ENCODE measurements around the gene ELP5. TPM values are rescaled to one million over a fixed set of nuclear protein-coding genes. Genes with fewer than 3 reads are reported as not detected.

The ELP5 gene
- total RNA-seq, 1 donor from 2014 or later, result 24.9 TPM

- no peak overlapping the region for H3K27ac ChIP-seq (ENCODE audit: low read depth, low read length)
- Mint-ChIP-seq H3K27ac (ENCODE audit: unreplicated experiment) (no peak overlapping the region), H3K9me3 (ENCODE audit: unreplicated experiment) (no peaks in the 10 kb centered on the region), H3K4me3 (ENCODE audit: unreplicated experiment) (no peak overlapping the region), H3K27me3 (ENCODE audit: low read depth, unreplicated experiment) (peaks cover 61% of the 10 kb centered on the region), H3K36me3 (ENCODE audit: low read depth, unreplicated experiment) (peaks cover 2% of the 10 kb centered on the region), H3K4me1 (ENCODE audit: low read depth, unreplicated experiment) (no peaks in the 10 kb centered on the region)
- H3K4me2 ChIP-seq (ENCODE audit: low read length), result no peak overlapping the region
- H3K4me3 ChIP-seq (ENCODE audit: insufficient read depth, low read depth, low read length), result no peak overlapping the region
- peaks cover 33% of the 10 kb centered on the region for H3K27me3 ChIP-seq (ENCODE audit: insufficient read depth, low read length)
- no peak overlapping the region for H3K9ac ChIP-seq (ENCODE audit: low read length)
- no peak overlapping the region for H2AFZ ChIP-seq (ENCODE audit: low read depth, low read length)
- TF ChIP-seq CTCF (IDR thresholded peaks at IDR 0.05; ENCODE audit: insufficient read depth, low read depth, low read length), result no peak
- TF ChIP-seq EZH2 (IDR thresholded peaks at IDR 0.05; ENCODE audit: insufficient read depth, low read length), result no peak
- no peaks in the 10 kb centered on the region for H4K20me1 ChIP-seq (ENCODE audit: insufficient read depth, low read length)
- H3K79me2 ChIP-seq (ENCODE audit: insufficient read depth, low read length), result no peaks in the 10 kb centered on the region
- FAIRE-seq, result no peak
- H3K4me1 ChIP-seq (ENCODE audit: insufficient read depth, low read length), result peaks cover 14% of the 10 kb centered on the region
- H3K9me3 ChIP-seq (ENCODE audit: insufficient read depth, low read depth, low read length), result no peaks in the 10 kb centered on the region
- no peaks in the 10 kb centered on the region for H3K36me3 ChIP-seq (ENCODE audit: insufficient read depth, low read length)
- DNase-seq (ENCODE audit: low read depth), result no peak
Measured at GRCh38 chr17:7283471-7284216, 31.6 kb downstream of the ELP5 start.

GRCh38 chr17:7284911-7285310, 32.9 kb downstream of the ELP5 start:
- Histone ChIP-seq H2AFZ (ENCODE audit: low read depth, low read length) (no peak overlapping the region), H3K9ac (ENCODE audit: low read length) (no peak overlapping the region), H3K4me1 (ENCODE audit: insufficient read depth, low read length) (peaks cover 14% of the 10 kb centered on the region), H4K20me1 (ENCODE audit: insufficient read depth, low read length) (no peaks in the 10 kb centered on the region), H3K79me2 (ENCODE audit: insufficient read depth, low read length) (no peaks in the 10 kb centered on the region), H3K4me3 (ENCODE audit: insufficient read depth, low read depth, low read length) (no peak overlapping the region), H3K27me3 (ENCODE audit: insufficient read depth, low read length) (peaks cover 33% of the 10 kb centered on the region), H3K36me3 (ENCODE audit: insufficient read depth, low read length) (no peaks in the 10 kb centered on the region), H3K4me2 (ENCODE audit: low read length) (no peak overlapping the region), H3K9me3 (ENCODE audit: insufficient read depth, low read depth, low read length) (no peaks in the 10 kb centered on the region), H3K27ac (ENCODE audit: low read depth, low read length) (no peak overlapping the region)
- TF ChIP-seq EZH2 (IDR thresholded peaks at IDR 0.05; ENCODE audit: insufficient read depth, low read length), result no peak
- TF ChIP-seq CTCF (IDR thresholded peaks at IDR 0.05; ENCODE audit: insufficient read depth, low read depth, low read length), result no peak
- Mint-ChIP-seq H3K4me1 (ENCODE audit: low read depth, unreplicated experiment) (no peaks in the 10 kb centered on the region), H3K27me3 (ENCODE audit: low read depth, unreplicated experiment) (peaks cover 61% of the 10 kb centered on the region), H3K27ac (ENCODE audit: unreplicated experiment) (no peak overlapping the region), H3K9me3 (ENCODE audit: unreplicated experiment) (no peaks in the 10 kb centered on the region), H3K4me3 (ENCODE audit: unreplicated experiment) (no peak overlapping the region), H3K36me3 (ENCODE audit: low read depth, unreplicated experiment) (peaks cover 2% of the 10 kb centered on the region)
- FAIRE-seq (no peak), DNase-seq (ENCODE audit: low read depth) (no peak)

GRCh38 chr17:7285679-7286078, 33.7 kb downstream of the ELP5 start:
- H3K9ac ChIP-seq (ENCODE audit: low read length), result no peak overlapping the region
- no peak overlapping the region for H3K27ac Mint-ChIP-seq (ENCODE audit: unreplicated experiment)
- H3K36me3 Mint-ChIP-seq (ENCODE audit: low read depth, unreplicated experiment), result peaks cover 2% of the 10 kb centered on the region
- no peak overlapping the region for H3K4me3 ChIP-seq (ENCODE audit: insufficient read depth, low read depth, low read length)
- DNase-seq (ENCODE audit: low read depth), result no peak
- TF ChIP-seq EZH2 (IDR thresholded peaks at IDR 0.05; ENCODE audit: insufficient read depth, low read length), result no peak
- TF ChIP-seq CTCF (IDR thresholded peaks at IDR 0.05; ENCODE audit: insufficient read depth, low read depth, low read length), result no peak
- H4K20me1 ChIP-seq (ENCODE audit: insufficient read depth, low read length), result no peaks in the 10 kb centered on the region
- H3K4me1 ChIP-seq (ENCODE audit: insufficient read depth, low read length), result peaks cover 13% of the 10 kb centered on the region
- H3K79me2 ChIP-seq (ENCODE audit: insufficient read depth, low read length), result no peaks in the 10 kb centered on the region
- H3K4me3 Mint-ChIP-seq (ENCODE audit: unreplicated experiment), result no peak overlapping the region
- H3K27me3 ChIP-seq (ENCODE audit: insufficient read depth, low read length), result peaks cover 37% of the 10 kb centered on the region
- no peak overlapping the region for H3K27ac ChIP-seq (ENCODE audit: low read depth, low read length)
- H3K4me2 ChIP-seq (ENCODE audit: low read length), result no peak overlapping the region
- FAIRE-seq, result no peak
- no peak overlapping the region for H2AFZ ChIP-seq (ENCODE audit: low read depth, low read length)
- no peaks in the 10 kb centered on the region for H3K9me3 Mint-ChIP-seq (ENCODE audit: unreplicated experiment)
- H3K27me3 Mint-ChIP-seq (ENCODE audit: low read depth, unreplicated experiment), result peaks cover 66% of the 10 kb centered on the region
- no peaks in the 10 kb centered on the region for H3K36me3 ChIP-seq (ENCODE audit: insufficient read depth, low read length)
- H3K4me1 Mint-ChIP-seq (ENCODE audit: low read depth, unreplicated experiment), result no peaks in the 10 kb centered on the region
- H3K9me3 ChIP-seq (ENCODE audit: insufficient read depth, low read depth, low read length), result no peaks in the 10 kb centered on the region
